Common myeloid progenitor, CD34-positive (primary cell): Measurements from ENCODE around the gene SNX20.

ENCODE experiments used
- CTCF ChIA-PET: fragments of 350-600 bp; sonication (Branson Sonifier 250); formaldehyde crosslinking; loops from one replicate; lab custom pipeline; 2021; ENCODE audit warnings: antibody characterized with exemption; lab: Charles Lee
- POLR2A ChIA-PET: fragments of 350-600 bp; sonication (Branson Sonifier 250); formaldehyde crosslinking; loops from one replicate; lab custom pipeline; 2021; ENCODE audit warnings: antibody characterized with exemption; lab: Charles Lee
- DNase-seq, 3 donors: peaks; one replicate each; pipeline versions ENCODE4 v3.0.0 to v3.0.0-alpha.2; 2013
- H3K27ac ChIP-seq, 2 experiments: 1 replicate in 1 of 2; 2 replicates in 1 of 2; pipeline ENCODE4 v1.7.0; 2013; ENCODE audit warnings: inconsistent platforms in 2 of 2, low read length in 2 of 2, mild to moderate bottlenecking in 2 of 2, low read depth in 1 of 2, moderate library complexity in 1 of 2; ENCODE audit not compliant: severe bottlenecking in 2 of 2, insufficient read depth in 1 of 2, poor library complexity in 1 of 2
- H3K27me3 ChIP-seq, 5 experiments: replicated peaks in 2 of 5; 1 replicate in 3 of 5; 2 replicates in 2 of 5; pipeline versions ENCODE4 v1.6.1 to v1.7.0; 2013; ENCODE audit warnings: low read length in 4 of 5, mild to moderate bottlenecking in 2 of 5, moderate library complexity in 2 of 5, inconsistent platforms in 1 of 5; ENCODE audit not compliant: insufficient read depth in 5 of 5, control insufficient read depth in 4 of 5
- H3K36me3 ChIP-seq, 4 experiments: 1 replicate in 2 of 4; 2 replicates in 2 of 4; pipeline versions ENCODE4 v1.6.1 to v1.7.0; 2013; ENCODE audit warnings: low read length in 3 of 4, control low read depth in 1 of 4, mild to moderate bottlenecking in 1 of 4; ENCODE audit not compliant: control insufficient read depth in 4 of 4, insufficient read depth in 4 of 4
- H3K4me1 ChIP-seq, 4 experiments: 1 replicate in 3 of 4; 2 replicates in 1 of 4; pipeline versions ENCODE4 v1.6.1 to v1.7.1; 2013; ENCODE audit warnings: low read length in 3 of 4, mild to moderate bottlenecking in 3 of 4, control low read depth in 1 of 4, inconsistent platforms in 1 of 4, moderate library complexity in 1 of 4; ENCODE audit not compliant: control insufficient read depth in 4 of 4, insufficient read depth in 4 of 4; ENCODE audit errors: control extremely low read depth in 1 of 4
- H3K4me3 ChIP-seq, 7 experiments: 1 replicate in 4 of 7; 2 replicates in 3 of 7; pipeline versions ENCODE4 v1.5.1 to v1.7.0; 2013; ENCODE audit warnings: mild to moderate bottlenecking in 7 of 7, low read length in 6 of 7, moderate library complexity in 6 of 7, inconsistent platforms in 2 of 7, low read depth in 2 of 7, control low read depth in 1 of 7; ENCODE audit not compliant: insufficient read depth in 4 of 7, control insufficient read depth in 1 of 7; ENCODE audit errors: extremely low read depth in 1 of 7
- H3K9me3 ChIP-seq, 5 experiments: 1 replicate in 4 of 5; 2 replicates in 1 of 5; pipeline versions ENCODE4 v1.6.1 to v1.7.1; 2013; ENCODE audit warnings: low read length in 4 of 5, mild to moderate bottlenecking in 2 of 5, inconsistent platforms in 1 of 5, low read depth in 1 of 5, moderate library complexity in 1 of 5; ENCODE audit not compliant: control insufficient read depth in 4 of 5, insufficient read depth in 2 of 5; ENCODE audit errors: control extremely low read depth in 1 of 5
- WGBS: methylation state at CpG from one replicate; pipeline ENCODE4 v1.1.5; 2013; ENCODE audit not compliant: insufficient coverage; 5-methylcytosine and 5-hydroxymethylcytosine counted together

SNX20 gene

GRCh38 chr16:50637716-50638602, 43.2 kb downstream of the SNX20 start:
- H3K36me3 ChIP-seq: no peaks in the 10 kb centered on the region
- POLR2A ChIA-PET: no interaction called here
- no peak overlapping the region for H3K4me3 ChIP-seq
- no peaks in the 10 kb centered on the region for H3K9me3 ChIP-seq
- no peak overlapping the region for H3K27ac ChIP-seq
- DNase-seq: no peak
- H3K27me3 ChIP-seq: peaks cover 0 to 1% (median 0%) of the 10 kb centered on the region in 5 experiments
- CTCF ChIA-PET: interaction anchor here (1.0 kb wide), 1 partner anchor 308 kb away, joined by 3 read pairs; no protein-coding TSS in a partner anchor
- peaks cover 0 to 9% (median 5%) of the 10 kb centered on the region in 4 experiments for H3K4me1 ChIP-seq
- WGBS: 92% methylated on average over 10 of the region's 13 CpGs

GRCh38 chr16:50636753-50637374, 44.2 kb downstream of the SNX20 start:
- WGBS: 92% methylated on average over 9 of the region's 10 CpGs
- POLR2A ChIA-PET: no interaction called here
- Histone ChIP-seq H3K27me3 (peaks cover 0 to 1% (median 0%) of the 10 kb centered on the region in 5 experiments), H3K9me3 (no peaks in the 10 kb centered on the region), H3K4me1 (peaks cover 0 to 9% (median 4%) of the 10 kb centered on the region in 4 experiments), H3K4me3 (no peak overlapping the region), H3K36me3 (no peaks in the 10 kb centered on the region), H3K27ac (no peak overlapping the region)
- no peak for DNase-seq
- CTCF ChIA-PET: interaction anchor here (1.0 to 1.7 kb wide), 2 partner anchors 12 to 307 kb away, joined by 3 to 4 read pairs; no protein-coding TSS in a partner anchor

GRCh38 chr16:50635505-50636392, 45.4 kb downstream of the SNX20 start:
- H3K27me3 ChIP-seq: peaks cover 0 to 1% (median 0%) of the 10 kb centered on the region in 5 experiments
- CTCF ChIA-PET: interaction anchor here (1.1 to 1.7 kb wide), 4 partner anchors 11 to 261 kb away, joined by 3 to 4 read pairs (median 3); no protein-coding TSS in a partner anchor
- H3K27ac ChIP-seq: no peak overlapping the region

GRCh38 chr16:50634947-50635346, 46.2 kb downstream of the SNX20 start:
- H3K4me3 ChIP-seq: no peak overlapping the region
- no CpG with 5 or more reads among the region's 1 CpG for WGBS
- no peaks in the 10 kb centered on the region for H3K9me3 ChIP-seq
- H3K27ac ChIP-seq: no peak overlapping the region
- H3K36me3 ChIP-seq: no peaks in the 10 kb centered on the region
- no peaks in the 10 kb centered on the region for H3K4me1 ChIP-seq
- DNase-seq: no peak
- no peaks in the 10 kb centered on the region for H3K27me3 ChIP-seq
- ChIA-PET POLR2A (no interaction called here), CTCF (interaction anchor here (0.7 to 1.4 kb wide), 5 partner anchors 12 to 260 kb away, joined by 3 read pairs; no protein-coding TSS in a partner anchor)

More at GRCh38 chr16:50635505-50636392, 45.4 kb downstream of the SNX20 start:
- Histone ChIP-seq H3K9me3 (no peaks in the 10 kb centered on the region), H3K4me1 (peaks cover 0 to under 1% (median 0%) of the 10 kb centered on the region in 4 experiments), H3K36me3 (no peaks in the 10 kb centered on the region), H3K4me3 (no peak overlapping the region)
- peak in 1 of 3 donors; percentile 32 for DNase-seq
- 72% methylated on average over 15 of the region's 17 CpGs for WGBS
- POLR2A ChIA-PET: no interaction called here

- DNase-seq: no peak
- ChIA-PET POLR2A (no interaction called here), CTCF (interaction anchor here (0.9 to 1.3 kb wide), 3 partner anchors 21 to 307 kb away, joined by 3 read pairs; no protein-coding TSS in a partner anchor)
- Histone ChIP-seq H3K27me3 (no peaks in the 10 kb centered on the region), H3K9me3 (no peaks in the 10 kb centered on the region), H3K4me1 (no peaks in the 10 kb centered on the region), H3K4me3 (no peak overlapping the region), H3K27ac (no peak overlapping the region), H3K36me3 (no peaks in the 10 kb centered on the region)
- 95% methylated on average over 4 of the region's 7 CpGs for WGBS
These were observed 47.0 kb downstream of the SNX20 start for GRCh38 chr16:50634090-50634489.

GRCh38 chr16:50632927-50633800, 47.9 kb downstream of the SNX20 start:
- H3K4me3 ChIP-seq: no peak overlapping the region
- ChIA-PET POLR2A (no interaction called here), CTCF (interaction anchor here (1.0 to 1.3 kb wide), 2 partner anchors 20 to 306 kb away, joined by 3 read pairs; no protein-coding TSS in a partner anchor)
- H3K4me1 ChIP-seq: no peaks in the 10 kb centered on the region
- no peaks in the 10 kb centered on the region for H3K9me3 ChIP-seq
- no peaks in the 10 kb centered on the region for H3K27me3 ChIP-seq
- no peak for DNase-seq
- WGBS: 97% methylated on average over 20 of the region's 30 CpGs
- H3K27ac ChIP-seq: no peak overlapping the region
- H3K36me3 ChIP-seq: no peaks in the 10 kb centered on the region
